Fibroblast of villous mesenchyme (primary cell): ENCODE data around the gene MED25. TPM values are rescaled to one million over a fixed set of nuclear protein-coding genes. Genes with fewer than 3 reads are reported as not detected.
A peak's percentile ranks its signal among the peaks of the same experiment; 100 is the strongest.

Experiments used
- DNase-seq: peaks from one replicate; pipeline ENCODE4 v3.0.0-alpha.2; 2010; ENCODE audit warnings: low read depth
- H3K4me3 ChIP-seq: 2 replicates; pipeline ENCODE4 v1.5.1; 2011; ENCODE audit warnings: low read depth, mild to moderate bottlenecking, low read length
- total RNA-seq: library from RNA; depleted of rRNA; stranded (reverse); fragments of >200 nt; gene quantifications from 2 replicates; pipeline ENCODE4 v1.2.3, GENCODE V29; 2012
- TF ChIP-seq, protein P1 (sequence below): IDR thresholded peaks from 2 replicates; pipeline ENCODE4 v1.5.1; 2012; ENCODE audit warnings: low read depth, mild to moderate bottlenecking, low read length; ENCODE audit not compliant: insufficient read depth

The MED25 gene
- total RNA-seq, 1 donor, result 21.6 TPM

DNA sequence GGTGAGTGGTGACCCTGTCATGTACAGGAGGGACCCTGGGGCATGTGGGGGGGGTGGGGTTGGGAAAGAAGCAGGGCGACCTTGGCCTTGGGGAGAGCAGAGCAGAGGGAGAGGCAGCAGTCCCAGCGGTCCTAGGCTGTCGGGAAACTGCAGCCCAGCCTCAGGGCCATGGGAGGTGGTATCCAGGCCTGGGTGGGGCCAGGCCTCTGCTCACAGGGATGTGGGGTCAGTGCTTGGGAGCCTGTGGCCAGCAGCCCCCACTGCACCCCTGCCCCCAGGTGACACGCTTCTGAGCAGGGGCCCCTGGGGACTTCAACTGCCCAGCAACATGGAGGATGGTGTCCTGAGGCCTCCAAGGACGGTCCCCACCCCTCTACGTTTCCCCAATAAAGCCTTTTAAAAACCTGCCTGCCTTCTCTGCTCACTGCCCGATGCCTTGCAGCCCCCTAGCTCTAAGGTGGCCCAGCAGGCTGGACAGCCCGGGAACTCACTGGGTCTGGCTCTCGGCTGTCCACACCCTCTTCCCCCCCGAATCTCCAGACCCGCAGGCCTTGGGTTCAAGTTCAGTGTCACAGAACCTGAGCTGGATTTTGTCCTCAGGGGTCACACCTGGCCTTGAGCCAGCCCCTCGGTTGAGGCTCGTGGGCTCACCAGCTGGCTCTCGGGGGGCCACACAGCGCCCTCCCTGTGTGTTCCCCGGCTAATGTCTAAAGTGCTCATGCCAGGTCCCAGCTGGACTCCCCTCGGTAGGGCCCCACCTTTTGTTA is 42.4 kb downstream of the MED25 start:
- H3K4me3 ChIP-seq, result no peak overlapping the region
- TF ChIP-seq, protein P1, sequence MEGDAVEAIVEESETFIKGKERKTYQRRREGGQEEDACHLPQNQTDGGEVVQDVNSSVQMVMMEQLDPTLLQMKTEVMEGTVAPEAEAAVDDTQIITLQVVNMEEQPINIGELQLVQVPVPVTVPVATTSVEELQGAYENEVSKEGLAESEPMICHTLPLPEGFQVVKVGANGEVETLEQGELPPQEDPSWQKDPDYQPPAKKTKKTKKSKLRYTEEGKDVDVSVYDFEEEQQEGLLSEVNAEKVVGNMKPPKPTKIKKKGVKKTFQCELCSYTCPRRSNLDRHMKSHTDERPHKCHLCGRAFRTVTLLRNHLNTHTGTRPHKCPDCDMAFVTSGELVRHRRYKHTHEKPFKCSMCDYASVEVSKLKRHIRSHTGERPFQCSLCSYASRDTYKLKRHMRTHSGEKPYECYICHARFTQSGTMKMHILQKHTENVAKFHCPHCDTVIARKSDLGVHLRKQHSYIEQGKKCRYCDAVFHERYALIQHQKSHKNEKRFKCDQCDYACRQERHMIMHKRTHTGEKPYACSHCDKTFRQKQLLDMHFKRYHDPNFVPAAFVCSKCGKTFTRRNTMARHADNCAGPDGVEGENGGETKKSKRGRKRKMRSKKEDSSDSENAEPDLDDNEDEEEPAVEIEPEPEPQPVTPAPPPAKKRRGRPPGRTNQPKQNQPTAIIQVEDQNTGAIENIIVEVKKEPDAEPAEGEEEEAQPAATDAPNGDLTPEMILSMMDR, result no peak
- no peak for DNase-seq

DNA sequence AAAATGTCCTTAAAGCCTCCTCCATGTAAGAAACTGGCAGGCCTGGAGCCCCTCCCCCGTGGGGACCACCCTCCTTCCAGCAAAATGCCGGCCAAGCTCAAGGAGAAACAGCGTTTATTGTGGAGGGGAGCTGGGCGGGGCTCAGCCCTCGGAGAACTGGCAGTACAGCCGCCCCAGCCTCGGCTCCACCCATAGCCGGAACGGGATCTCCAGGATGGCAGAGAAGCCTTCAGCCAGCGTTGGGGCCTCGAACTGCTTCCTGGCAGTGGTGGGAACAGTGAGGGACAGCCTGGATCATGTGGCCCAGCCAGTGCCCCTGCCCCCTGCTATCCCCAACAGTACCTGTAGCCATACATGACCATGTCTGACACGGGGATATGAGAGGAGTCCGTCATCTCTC is 43.0 kb downstream of the MED25 start:
- DNase-seq, result no peak
- no peak overlapping the region for H3K4me3 ChIP-seq

DNA sequence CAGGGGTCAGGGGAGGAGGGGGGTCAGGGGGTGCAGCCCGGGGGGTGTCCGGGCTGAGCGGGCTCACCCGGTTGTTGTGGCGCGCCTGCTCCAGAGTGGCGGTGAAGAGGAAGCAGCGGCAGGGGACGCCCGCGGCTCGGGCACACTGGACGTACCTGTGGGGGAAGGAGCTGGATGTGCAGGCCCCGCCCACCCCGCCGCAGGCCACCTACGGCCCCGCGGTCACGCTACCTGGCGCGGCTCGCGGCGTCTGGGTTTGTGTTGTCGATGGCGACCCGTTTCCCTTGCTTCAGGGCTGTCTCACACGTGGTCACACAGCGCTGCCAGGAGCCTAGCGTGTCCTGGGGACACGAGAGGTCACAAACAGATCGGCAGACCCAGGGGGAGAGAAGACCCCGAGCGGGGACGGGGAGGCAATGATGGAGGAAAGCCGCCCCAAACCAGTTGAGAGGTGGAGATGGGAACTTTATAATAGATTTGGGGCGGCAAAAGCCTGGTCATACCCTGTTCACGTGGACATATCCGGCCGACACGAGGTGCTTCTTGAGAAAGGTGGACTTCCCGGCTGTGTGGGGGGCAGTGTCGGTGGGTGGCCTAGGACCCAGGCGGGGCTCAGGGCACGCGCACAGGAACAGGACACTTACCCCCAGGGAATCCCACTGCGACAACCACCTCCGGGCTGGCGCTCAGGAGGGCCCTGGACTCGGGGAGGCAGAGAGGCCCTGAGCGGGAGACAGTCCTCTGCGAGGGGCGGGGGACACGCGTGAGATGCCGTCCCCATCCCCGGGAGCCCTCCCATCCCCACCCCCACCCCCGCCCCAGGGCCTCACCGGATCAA is 43.7 kb downstream of the MED25 start:
- H3K4me3 ChIP-seq, result no peak overlapping the region
- no peak for DNase-seq
- TF ChIP-seq, protein P1, result no peak

More for the DNA sequence above, 43.0 kb downstream of the MED25 start:
- TF ChIP-seq, protein P1, result no peak

DNA sequence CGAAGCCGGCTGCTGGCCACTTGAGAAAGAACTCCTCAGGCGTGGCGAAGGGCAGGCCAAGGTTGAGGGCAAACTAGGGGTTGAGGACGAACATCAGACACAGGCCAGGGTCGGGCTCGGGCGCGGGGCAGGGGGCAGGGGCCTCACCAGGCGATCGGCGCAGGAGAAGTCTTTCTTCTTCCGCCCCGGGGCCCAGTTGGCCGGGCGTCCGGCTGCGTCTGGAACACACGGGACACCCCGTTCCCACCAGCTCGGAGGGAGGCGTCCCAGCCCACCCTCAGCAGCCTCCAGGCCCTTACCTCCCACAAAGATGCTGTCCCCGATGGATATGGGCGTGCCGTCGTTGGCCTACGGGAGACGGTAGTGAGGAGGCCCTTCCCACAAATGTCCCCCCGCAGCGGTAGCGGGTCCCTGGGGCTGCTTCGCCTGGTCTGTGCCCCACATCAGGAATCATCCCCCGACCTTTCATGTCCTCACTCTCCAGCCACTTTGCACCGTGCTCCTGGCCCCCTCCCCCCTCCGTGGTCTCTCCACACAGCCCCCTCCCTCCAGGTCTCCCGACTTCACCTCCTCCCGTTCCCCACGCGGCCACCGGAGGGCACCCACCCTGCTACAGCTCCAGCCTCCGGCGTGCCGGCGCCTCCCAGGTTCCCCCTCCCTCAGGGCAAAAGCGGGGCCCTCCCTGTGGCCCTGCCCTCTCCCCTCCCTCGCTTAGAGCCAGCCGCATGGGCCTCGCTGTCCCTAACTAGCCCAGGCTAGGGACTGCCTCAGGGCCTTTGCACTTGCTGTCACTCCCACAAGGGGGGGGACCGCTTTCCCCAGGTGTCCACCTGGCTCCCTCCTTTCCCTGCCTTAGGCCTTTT is 44.5 kb downstream of the MED25 start:
- TF ChIP-seq, protein P1, result peak; percentile 37
- no peak for DNase-seq
- no peak overlapping the region for H3K4me3 ChIP-seq

DNA sequence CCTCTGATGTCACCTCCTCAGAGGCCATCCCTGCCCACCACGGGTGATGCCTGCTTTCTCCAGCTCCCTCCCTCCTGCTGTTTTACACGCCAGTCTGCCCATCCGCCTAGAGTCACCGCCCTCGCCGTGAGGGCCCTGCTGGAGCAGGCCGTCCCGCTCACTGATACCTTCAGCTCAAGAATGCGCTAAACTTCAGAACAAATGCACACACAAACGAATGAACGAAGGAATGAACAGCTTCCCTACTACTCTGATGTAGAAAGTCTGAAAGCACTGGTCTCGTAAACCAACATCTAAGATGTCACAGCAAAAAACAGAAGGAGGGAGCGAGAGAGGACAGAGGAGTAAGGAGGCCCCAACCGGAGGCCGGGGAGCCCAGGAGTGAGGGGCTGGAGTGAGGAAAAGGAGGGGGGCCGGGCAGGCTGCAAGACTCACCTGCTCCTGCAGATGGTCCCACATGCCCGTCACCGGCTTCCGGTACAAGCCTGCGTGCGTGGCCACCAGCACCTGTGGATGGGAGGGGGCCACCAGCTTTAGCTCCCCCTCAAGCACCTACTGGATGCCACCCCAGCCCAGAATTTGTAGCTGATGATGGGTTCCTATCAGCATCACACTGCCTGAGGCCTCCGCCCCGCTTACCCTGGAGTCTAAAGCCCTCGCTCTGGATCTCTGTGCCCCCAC is 45.3 kb downstream of the MED25 start:
- TF ChIP-seq, protein P1, result no peak
- no peak for DNase-seq
- no peak overlapping the region for H3K4me3 ChIP-seq

DNA sequence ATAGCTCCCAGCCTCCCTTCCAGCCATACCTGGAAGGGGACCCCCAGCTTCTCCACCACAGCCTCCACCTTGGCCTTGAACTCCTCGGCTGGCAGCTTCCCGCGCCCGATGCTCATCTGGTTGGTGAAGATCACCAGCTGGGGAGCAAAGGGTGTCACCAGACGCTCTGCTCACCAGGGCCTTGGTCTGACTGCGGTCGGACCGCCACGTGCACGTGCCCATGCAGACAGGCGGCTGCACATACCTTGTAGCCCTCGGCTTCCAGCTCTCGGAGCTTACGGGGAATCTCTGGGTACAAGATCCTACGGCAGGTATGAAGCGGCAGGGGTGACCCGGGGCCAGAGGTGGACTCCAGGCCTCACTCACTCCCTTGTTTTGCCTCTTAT is 45.8 kb downstream of the MED25 start:
- no peak for DNase-seq
- TF ChIP-seq, protein P1, result no peak
- H3K4me3 ChIP-seq, result no peak overlapping the region
